ENCODE measurements around the gene FAM72D. TPM values are rescaled to one million over a fixed set of nuclear protein-coding genes. Genes with fewer than 3 reads are reported as not detected.
"Not testable (repeated sequence)": the region's sequence is repeated elsewhere in the genome, so short reads cannot be mapped to it uniquely, and the experiment has no call there.

The FAM72D gene
- total and polyA plus RNA-seq, 8 donors: 0.58 to 1.5 (median 0.68) TPM; not detected in 4

- WGBS, 5 donors: 43 to 60% (median 54%) methylated on average over 12 to 13 of the region's 14 CpGs
Measured at GRCh38 chr1:145128697-145129469, 33.1 kb downstream of the FAM72D start.

DNA sequence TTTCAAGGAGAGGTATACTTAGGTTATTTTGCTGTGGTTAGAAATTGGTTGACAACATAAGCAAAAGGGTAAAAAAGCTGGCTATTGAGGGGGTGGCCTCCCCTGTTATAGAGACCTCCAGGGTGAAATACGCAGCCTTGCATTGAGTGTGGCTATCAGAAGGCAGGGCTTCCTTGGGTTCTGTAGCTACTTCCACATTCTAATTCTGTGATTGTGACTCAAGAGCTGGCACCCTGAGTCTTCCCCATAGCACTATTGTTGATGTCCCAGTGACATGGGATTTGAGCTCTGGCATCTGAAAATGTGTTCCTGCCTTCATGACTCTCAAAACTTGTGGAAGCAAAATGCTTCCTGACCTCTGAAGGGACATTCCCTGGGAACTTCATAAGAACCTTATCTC lies 38.7 kb downstream of the FAM72D start:
- intact Hi-C loops (cut with DNase I; ENCODE audit: low total_unique reads); H3K27me3 ChIP-seq; DNase-seq; H3K4me3 ChIP-seq; H3K4me1 ChIP-seq; H3K36me3 ChIP-seq; H3K9me3 ChIP-seq; H3K27ac ChIP-seq: not testable (repeated sequence)
- no CpG with 5 or more reads among the region's 1 CpG for WGBS, 5 donors

More at GRCh38 chr1:145128697-145129469, 33.1 kb downstream of the FAM72D start:
- H3K36me3 ChIP-seq; intact Hi-C loops (cut with DNase I; ENCODE audit: low total_unique reads); H3K27me3 ChIP-seq; H3K27ac ChIP-seq; H3K9me3 ChIP-seq; H3K4me3 ChIP-seq; H3K4me1 ChIP-seq: not testable (repeated sequence)
- peak in 1 of 2 donors; percentile 0 for DNase-seq

- intact Hi-C loops (cut with DNase I; ENCODE audit: low total_unique reads): not testable (repeated sequence)
Measured at GRCh38 chr1:145140549-145140948, 44.8 kb downstream of the FAM72D start.

GRCh38 chr1:145144264-145144913 lies 48.6 kb downstream of the FAM72D start:
- H3K4me3 ChIP-seq; H3K4me1 ChIP-seq; H3K27ac ChIP-seq; intact Hi-C loops (cut with DNase I; ENCODE audit: low total_unique reads); DNase-seq; H3K36me3 ChIP-seq; H3K27me3 ChIP-seq; H3K9me3 ChIP-seq: not testable (repeated sequence)
- WGBS, 5 donors: 13 to 40% (median 40%) methylated on average over 1 to 2 of the region's 3 CpGs

More at GRCh38 chr1:145140549-145140948, 44.8 kb downstream of the FAM72D start:
- H3K9me3 ChIP-seq, H3K27me3 ChIP-seq, DNase-seq, H3K4me1 ChIP-seq, H3K27ac ChIP-seq, H3K4me3 ChIP-seq, H3K36me3 ChIP-seq: not testable (repeated sequence)
- WGBS, 5 donors: 33 to 43% methylated on average over 1 of the region's 2 CpGs; no CpG with 5 or more reads in 3 of the 5 donors

DNA sequence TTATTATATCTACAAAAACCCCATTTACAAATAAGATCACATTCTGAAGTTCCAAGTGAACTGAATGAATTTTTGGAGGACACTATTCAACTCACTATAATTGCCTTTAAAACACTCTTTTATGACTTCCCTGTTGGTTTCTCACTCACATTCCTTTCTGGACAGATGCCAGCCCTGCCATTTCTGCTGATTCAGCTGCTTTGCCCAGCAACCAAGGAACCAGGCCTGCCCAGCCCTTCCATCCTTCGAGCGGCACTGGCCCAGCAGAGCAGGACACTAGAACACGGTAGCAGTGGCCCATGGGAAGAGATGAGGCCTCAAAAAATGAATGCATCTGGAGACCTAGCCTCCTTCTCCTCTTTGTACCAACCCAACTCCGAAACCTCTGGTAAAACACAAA lies 50.5 kb downstream of the FAM72D start:
- H3K27ac ChIP-seq; H3K36me3 ChIP-seq; H3K4me1 ChIP-seq; H3K4me3 ChIP-seq; H3K9me3 ChIP-seq; intact Hi-C loops (cut with DNase I; ENCODE audit: low total_unique reads); DNase-seq; H3K27me3 ChIP-seq: not testable (repeated sequence)
- WGBS, 5 donors: 80 to 96% (median 92%) methylated on average over 1 to 3 of the region's 4 CpGs; no CpG with 5 or more reads in 1 of the 5 donors

DNA sequence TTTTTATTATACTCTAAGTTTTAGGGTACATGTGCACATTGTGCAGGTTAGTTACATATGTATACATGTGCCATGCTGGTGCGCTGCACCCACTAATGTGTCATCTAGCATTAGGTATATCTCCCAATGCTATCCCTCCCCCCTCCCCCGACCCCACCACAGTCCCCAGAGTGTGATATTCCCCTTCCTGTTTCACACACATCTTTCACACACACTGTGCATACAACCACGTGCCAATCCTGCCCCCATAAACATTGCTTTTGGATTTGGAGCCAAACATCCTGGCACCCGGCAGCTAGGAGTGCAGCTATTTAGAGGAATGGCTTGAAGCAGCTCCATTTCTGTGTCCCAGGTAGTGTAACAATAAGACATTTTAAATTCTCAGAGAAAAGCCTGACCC lies 51.4 kb downstream of the FAM72D start:
- H3K9me3 ChIP-seq; intact Hi-C loops (cut with DNase I; ENCODE audit: low total_unique reads); H3K27ac ChIP-seq; DNase-seq; H3K4me3 ChIP-seq; H3K4me1 ChIP-seq; H3K36me3 ChIP-seq; H3K27me3 ChIP-seq: not testable (repeated sequence)
- WGBS, 5 donors: 42 to 100% (median 53%) methylated on average over 1 to 4 of the region's 4 CpGs

DNA sequence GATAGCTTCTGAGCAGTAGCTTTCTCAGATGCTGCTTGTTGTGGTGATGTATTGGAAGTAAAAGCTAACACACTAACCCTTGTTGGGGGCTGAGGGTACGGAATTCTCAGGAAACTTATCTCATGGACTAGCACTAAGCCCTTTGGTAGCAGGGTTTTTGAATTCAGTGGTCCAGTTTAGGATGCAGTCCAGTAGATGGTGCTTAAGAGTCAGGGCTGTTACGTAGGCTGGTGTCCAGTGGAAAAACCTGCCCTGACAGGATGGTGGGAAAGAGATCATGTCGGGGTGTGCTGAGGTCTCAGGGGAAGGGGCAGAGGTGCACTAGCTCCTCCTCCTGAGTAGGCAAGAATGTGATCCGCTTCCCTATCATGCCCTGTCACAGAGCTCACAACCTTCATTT lies 59.6 kb downstream of the FAM72D start:
- not testable (repeated sequence) for DNase-seq, H3K36me3 ChIP-seq
- whole genome bisulfite sequencing, 5 donors: no CpG with 5 or more reads among the region's 4 CpGs

DNA sequence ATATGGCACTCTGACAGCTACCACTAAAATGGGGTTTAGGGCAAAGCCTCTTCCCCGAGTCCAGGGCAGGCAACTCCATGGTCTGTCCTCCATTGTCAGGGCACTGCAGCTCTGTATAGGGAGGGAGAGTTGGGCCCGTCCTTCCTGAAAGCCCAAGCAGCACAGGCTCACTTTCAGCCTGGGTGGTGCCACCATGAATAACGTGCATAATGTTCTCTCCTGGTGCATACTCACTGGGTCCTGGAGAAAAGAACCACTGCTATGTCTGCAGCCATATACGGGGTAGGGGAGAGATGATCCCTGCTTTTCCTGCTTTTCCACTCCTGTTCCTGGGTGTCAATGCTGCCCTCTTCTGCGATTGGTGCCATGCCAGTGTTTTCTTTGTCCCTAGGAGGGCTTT lies 60.1 kb downstream of the FAM72D start:
- intact Hi-C loops (cut with DNase I; ENCODE audit: low total_unique reads); H3K27me3 ChIP-seq; H3K4me1 ChIP-seq; H3K27ac ChIP-seq; H3K9me3 ChIP-seq; H3K4me3 ChIP-seq; H3K36me3 ChIP-seq: not testable (repeated sequence)
- 10 to 41% (median 33%) methylated on average over 3 to 5 of the region's 5 CpGs for WGBS, 5 donors
- peak in 1 of 2 donors; percentile 3 for DNase-seq

More for the DNA sequence above, 59.6 kb downstream of the FAM72D start:
- H3K27me3 ChIP-seq; H3K4me3 ChIP-seq; H3K4me1 ChIP-seq; intact Hi-C loops (cut with DNase I; ENCODE audit: low total_unique reads); H3K27ac ChIP-seq; H3K9me3 ChIP-seq: not testable (repeated sequence)

GRCh38 chr1:145156891-145157610 lies 61.3 kb downstream of the FAM72D start:
- 8 to 12% (median 11%) methylated on average over 19 to 20 of the region's 26 CpGs for WGBS, 5 donors
- H3K4me1 ChIP-seq; intact Hi-C loops (cut with DNase I; ENCODE audit: low total_unique reads); H3K27ac ChIP-seq; H3K27me3 ChIP-seq; H3K9me3 ChIP-seq; H3K36me3 ChIP-seq: not testable (repeated sequence)
- peak in 1 of 2 donors; percentile 74 for DNase-seq
- H3K4me3 ChIP-seq: peak overlapping the region; percentile 27 to 38 (median 34)

DNA sequence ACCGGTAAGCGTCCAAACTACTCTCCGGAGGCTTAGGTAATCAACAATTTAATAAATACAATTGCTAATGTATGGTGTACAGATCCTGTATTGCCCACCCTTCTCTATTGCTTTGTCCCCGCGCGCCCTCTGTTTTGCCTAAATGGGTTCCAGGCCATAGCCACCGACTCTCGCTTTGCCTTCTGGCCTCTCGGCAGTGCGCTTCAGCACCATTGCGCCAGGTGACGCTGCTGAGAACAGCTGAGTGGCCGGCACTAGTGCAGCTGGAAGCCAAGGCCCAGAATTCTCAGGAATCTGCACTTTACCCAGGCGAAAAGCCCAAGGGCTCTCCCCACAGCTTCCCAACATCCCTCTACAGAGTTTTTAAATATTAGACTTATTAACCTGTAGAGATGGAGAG lies 61.9 kb downstream of the FAM72D start:
- not testable (repeated sequence) for H3K36me3 ChIP-seq, DNase-seq
- no CpG with 5 or more reads among the region's 14 CpGs for WGBS, 5 donors

DNA sequence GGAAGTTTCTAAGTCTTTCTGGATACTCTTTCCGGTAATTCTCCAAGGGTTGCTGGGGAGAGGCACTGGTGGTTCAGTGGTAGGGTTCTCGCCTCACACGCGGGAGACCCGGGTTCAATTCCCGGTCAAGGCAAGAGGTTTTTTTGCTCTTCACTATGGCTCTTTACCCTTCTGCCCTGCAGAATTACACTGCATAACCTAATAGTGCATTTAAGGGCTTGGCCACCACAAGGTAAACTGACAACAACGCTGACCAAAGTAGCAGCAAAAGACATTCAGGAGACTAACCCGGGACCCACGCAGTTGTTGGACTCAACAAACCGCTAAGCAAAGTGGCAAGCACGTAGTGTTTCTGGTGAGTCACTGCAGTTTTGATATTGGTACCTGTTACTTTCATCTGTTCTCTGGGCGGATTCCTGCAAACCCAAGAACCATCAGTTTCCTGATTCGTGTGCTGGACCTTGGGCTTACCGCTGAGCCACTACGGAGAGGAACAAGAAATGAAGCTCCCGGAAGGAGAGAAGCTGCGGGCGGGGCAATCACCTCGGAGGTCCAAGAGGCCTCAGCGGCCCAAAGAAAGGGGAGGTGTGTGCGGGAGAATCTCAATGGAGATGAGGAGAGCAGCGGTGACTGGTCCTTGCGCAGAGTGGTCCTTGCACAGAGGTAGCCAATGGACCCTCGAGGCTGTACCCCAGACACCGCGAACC lies 65.4 kb downstream of the FAM72D start:
- DNase-seq; H3K36me3 ChIP-seq; H3K4me1 ChIP-seq; intact Hi-C loops (cut with DNase I; ENCODE audit: low total_unique reads); H3K4me3 ChIP-seq; H3K27me3 ChIP-seq; H3K9me3 ChIP-seq; H3K27ac ChIP-seq: not testable (repeated sequence)
- WGBS, 5 donors: 0 to 6% (median 0%) methylated on average over 1 to 4 of the region's 26 CpGs

More for the DNA sequence above, 61.9 kb downstream of the FAM72D start:
- H3K4me1 ChIP-seq; H3K9me3 ChIP-seq; intact Hi-C loops (cut with DNase I; ENCODE audit: low total_unique reads); H3K27ac ChIP-seq; H3K27me3 ChIP-seq; H3K4me3 ChIP-seq: not testable (repeated sequence)

Measured in stomach (tissue), 9 donors.